Loucy (cell line): ENCODE data around the gene PCCA.

ENCODE experiments used
- EZH2phosphoT487 ChIP-seq: fragments of 200-600 bp; IDR thresholded peaks from 2 replicates; pipeline ENCODE4 v1.6.1; 2018; ENCODE audit warnings: antibody characterized with exemption, mild to moderate bottlenecking, moderate library complexity, borderline replicate concordance
- TF ChIP-seq, protein P1 (sequence below): fragments of 200-600 bp; sonication (generic); conservative IDR thresholded peaks from 2 replicates; pipeline ENCODE4 v1.5.1; 2014; ENCODE audit warnings: mild to moderate bottlenecking, antibody characterized with exemption, low read length

DNA sequence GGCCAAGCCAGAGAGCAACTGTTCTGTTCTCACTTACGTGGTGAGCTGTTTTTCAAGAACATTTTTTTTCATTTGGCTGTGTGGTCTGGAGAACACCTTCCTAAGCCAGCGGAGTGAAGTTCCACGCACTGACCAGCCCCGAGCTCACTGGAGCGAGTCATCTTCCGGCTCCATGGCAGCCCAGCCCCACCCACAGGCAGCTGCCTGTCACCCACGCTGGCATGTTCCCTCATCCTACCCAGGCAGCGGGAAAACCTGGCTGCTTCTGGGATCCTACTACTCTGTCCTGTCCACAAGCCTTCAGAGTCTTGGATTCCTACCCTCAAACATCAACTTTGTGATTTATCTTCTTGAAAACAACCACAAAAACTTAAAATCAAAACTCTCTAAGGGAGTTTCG, 423.5 kb downstream of the PCCA start:
- TF ChIP-seq, protein P1, sequence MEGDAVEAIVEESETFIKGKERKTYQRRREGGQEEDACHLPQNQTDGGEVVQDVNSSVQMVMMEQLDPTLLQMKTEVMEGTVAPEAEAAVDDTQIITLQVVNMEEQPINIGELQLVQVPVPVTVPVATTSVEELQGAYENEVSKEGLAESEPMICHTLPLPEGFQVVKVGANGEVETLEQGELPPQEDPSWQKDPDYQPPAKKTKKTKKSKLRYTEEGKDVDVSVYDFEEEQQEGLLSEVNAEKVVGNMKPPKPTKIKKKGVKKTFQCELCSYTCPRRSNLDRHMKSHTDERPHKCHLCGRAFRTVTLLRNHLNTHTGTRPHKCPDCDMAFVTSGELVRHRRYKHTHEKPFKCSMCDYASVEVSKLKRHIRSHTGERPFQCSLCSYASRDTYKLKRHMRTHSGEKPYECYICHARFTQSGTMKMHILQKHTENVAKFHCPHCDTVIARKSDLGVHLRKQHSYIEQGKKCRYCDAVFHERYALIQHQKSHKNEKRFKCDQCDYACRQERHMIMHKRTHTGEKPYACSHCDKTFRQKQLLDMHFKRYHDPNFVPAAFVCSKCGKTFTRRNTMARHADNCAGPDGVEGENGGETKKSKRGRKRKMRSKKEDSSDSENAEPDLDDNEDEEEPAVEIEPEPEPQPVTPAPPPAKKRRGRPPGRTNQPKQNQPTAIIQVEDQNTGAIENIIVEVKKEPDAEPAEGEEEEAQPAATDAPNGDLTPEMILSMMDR: no peak
- TF ChIP-seq EZH2phosphoT487: no peak
